Spinal cord (tissue), 10 donors: ENCODE measurements around the gene ALDOA. TPM values are rescaled to one million over a fixed set of nuclear protein-coding genes. Genes with fewer than 3 reads are reported as not detected.
"Not testable (repeated sequence)": the region's sequence is repeated elsewhere in the genome, so short reads cannot be mapped to it uniquely, and the experiment has no call there.

Experiments
- DNase-seq, 6 donors: peaks; one replicate each; pipeline versions ENCODE4 v3.0.0 to v3.0.0-alpha.2; 2013 to 2015; ENCODE audit warnings: low spot score in 6 of 6, low read depth in 4 of 6
- H3K27ac ChIP-seq: one replicate; pipeline ENCODE4 v1.5.1; 2013; ENCODE audit warnings: low read depth, low read length, control low read depth
- H3K27me3 ChIP-seq: one replicate; pipeline ENCODE4 v1.6.1; 2013; ENCODE audit warnings: low read length; ENCODE audit not compliant: control insufficient read depth, insufficient read depth
- H3K36me3 ChIP-seq: one replicate; pipeline ENCODE4 v1.6.1; 2013; ENCODE audit warnings: low read length; ENCODE audit not compliant: control insufficient read depth, insufficient read depth
- H3K4me1 ChIP-seq: one replicate; pipeline ENCODE4 v1.6.1; 2013; ENCODE audit warnings: low read length; ENCODE audit not compliant: control insufficient read depth, insufficient read depth
- H3K4me3 ChIP-seq: one replicate; pipeline ENCODE4 v1.5.1; 2013; ENCODE audit warnings: low read depth, low read length, control low read depth
- H3K9me3 ChIP-seq: one replicate; pipeline ENCODE4 v1.6.1; 2013; ENCODE audit warnings: low read length; ENCODE audit not compliant: control insufficient read depth, insufficient read depth
- WGBS: methylation state at CpG from one replicate; pipeline ENCODE4 v1.1.5; 2013; ENCODE audit warnings: missing lambda C conversion rate; ENCODE audit not compliant: insufficient coverage; 5-methylcytosine and 5-hydroxymethylcytosine counted together
- polyA plus RNA-seq, 2 donors: library from polyadenylated mRNA; unstranded; fragments of 120-200 nt; gene quantifications; one replicate each; pipeline ENCODE4 v1.2.1, GENCODE V29; 2013; ENCODE audit not compliant: insufficient read length in 2 of 2
- total RNA-seq, 2 donors: library from RNA; depleted of rRNA in 1 of 2; stranded (reverse); fragments of 120-200 nt in 1 of 2; fragments of >200 nt in 1 of 2; gene quantifications; one replicate each; pipeline versions ENCODE4 v1.2.3 to v1.2.4, GENCODE V29; 2013 to 2014
- donor health status: healthy.

The ALDOA gene
- total and polyA plus RNA-seq, 4 donors, result 264 to 849 (median 713) TPM

DNA sequence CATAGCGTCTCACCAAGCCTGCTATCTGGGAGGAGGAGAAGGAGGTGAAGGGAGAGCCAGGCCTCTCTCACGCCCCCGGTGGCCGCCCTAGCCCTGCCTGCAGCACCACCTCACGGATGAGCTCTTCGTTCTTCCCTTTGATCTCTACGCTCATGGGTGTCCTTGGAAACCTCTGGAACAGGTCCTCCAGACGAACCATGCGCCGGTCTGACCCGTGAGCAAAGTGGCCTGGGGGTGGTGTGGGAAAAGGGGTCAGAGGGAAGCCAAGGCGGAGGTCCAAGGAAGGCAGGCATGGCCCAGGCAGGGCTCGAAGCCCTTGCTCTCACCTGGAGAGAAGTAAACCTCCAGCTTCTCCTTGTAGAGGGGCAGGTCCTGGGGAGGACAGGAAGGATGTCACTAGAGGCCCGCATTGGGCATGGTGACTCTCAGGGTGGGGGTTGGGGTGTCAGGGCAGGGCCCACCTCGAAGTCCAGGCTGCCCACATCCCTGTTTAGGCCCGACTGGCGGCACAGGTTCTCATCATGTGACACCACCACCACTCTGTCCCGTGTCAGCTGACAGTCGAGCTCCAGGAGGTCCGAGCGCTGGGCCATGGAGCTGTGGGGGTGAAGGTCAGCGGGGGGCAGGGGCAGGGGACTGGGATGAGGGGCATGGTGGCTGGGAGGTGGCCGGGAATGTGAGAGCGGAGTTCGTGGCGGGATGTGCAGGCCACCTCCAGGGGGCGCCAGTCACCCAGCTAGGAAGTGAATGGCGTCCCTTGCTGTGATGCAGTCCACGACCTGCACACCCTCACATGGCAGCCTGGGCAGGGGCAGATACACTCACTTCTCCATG is 46.9 kb downstream of the ALDOA start:
- no peak overlapping the region for H3K27ac ChIP-seq
- no peak overlapping the region for H3K4me3 ChIP-seq
- DNase-seq, result peak in 1 of 6 donors; percentile 8
- 71% methylated on average over 22 of the region's 29 CpGs for WGBS
- H3K4me1 ChIP-seq, result no peaks in the 10 kb centered on the region
- H3K9me3 ChIP-seq, result no peaks in the 10 kb centered on the region
- H3K36me3 ChIP-seq, result peaks cover 90% of the 10 kb centered on the region
- H3K27me3 ChIP-seq, result no peaks in the 10 kb centered on the region

DNA sequence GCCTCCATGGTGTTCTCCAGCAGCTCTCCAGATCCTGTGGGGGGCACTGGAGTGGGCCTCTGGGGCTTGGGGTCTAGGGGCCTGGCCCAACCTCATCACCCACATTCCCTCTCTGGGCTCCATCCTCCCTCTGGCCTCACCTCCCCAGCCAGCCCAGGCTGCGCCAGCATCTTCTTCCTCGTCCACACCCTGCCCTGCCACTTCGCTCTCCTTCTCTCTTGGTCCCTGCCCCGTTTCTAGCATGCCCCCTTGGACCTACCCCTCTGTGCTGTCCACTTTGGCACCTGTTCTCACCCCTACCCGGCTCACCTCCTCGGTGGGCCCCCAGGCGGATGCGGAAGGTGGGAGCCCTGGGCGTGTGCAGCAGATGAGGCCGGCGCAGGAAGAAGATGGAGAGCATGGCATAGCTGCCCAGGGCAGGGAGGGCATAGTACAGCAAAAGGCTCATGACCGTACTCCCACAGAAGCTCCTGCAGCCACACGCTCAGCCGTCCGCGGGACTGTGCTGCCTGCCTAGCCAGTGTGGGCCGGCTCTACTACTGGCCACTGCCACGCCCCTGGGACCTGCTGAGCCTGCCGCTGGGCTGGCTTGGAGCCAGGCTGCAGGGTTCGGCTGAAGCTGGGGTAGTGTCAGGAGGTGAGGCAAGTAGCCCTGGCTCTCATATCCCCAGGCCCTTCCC is 47.6 kb downstream of the ALDOA start, which contains the start of gene GDPD3:
TSS of gene GDPD3 (minus strand) at position 507 of the 680 bp plus-strand sequence. CDS start at position 448, 59 bp downstream.
- DNase-seq, result no peak
- H3K9me3 ChIP-seq, result no peaks in the 10 kb centered on the region
- 81% methylated on average over 20 of the region's 20 CpGs for WGBS
- H3K4me1 ChIP-seq, result no peaks in the 10 kb centered on the region
- peaks cover 90% of the 10 kb centered on the region for H3K36me3 ChIP-seq
- no peak within 1 kb of the TSS for H3K27ac ChIP-seq
- no peaks in the 10 kb centered on the region for H3K27me3 ChIP-seq
- H3K4me3 ChIP-seq, result no peak within 1 kb of the TSS

DNA sequence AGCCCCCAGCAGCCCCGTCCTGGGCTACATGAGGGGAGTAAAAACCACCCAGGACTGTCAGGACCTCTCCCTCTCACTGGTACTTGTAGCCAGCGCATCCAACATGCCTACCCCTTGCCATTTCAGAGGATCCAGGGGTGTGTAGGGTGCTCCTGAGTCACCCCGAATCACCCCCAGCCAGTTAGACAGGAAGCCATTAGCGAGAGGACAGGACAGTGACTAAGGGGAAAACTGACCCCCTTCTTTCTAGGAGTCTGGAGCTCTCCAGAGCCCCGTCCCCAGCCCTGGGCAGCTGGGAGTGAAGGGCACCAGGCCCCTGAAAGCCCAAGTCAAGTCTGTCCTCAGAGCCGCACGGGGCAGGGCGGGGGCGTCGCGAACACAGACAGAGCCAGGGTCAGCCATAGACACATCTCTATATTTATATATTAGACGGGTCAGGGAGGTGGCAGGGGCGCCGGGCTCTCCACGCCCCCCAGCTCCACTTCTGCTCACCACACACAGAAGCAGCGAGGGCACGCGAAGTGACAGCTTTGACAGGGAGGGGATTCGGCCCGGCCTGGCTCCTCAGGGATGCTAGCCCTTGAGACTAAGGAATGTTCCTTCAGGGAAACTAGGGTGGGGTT is 48.3 kb downstream of the ALDOA start:
- Histone ChIP-seq H3K27me3 (no peaks in the 10 kb centered on the region), H3K36me3 (peaks cover 92% of the 10 kb centered on the region), H3K9me3 (no peaks in the 10 kb centered on the region), H3K4me1 (no peaks in the 10 kb centered on the region), H3K4me3 (no peak overlapping the region), H3K27ac (no peak overlapping the region)
- DNase-seq, result no peak
- WGBS, result 100% methylated on average over 1 of the region's 20 CpGs

DNA sequence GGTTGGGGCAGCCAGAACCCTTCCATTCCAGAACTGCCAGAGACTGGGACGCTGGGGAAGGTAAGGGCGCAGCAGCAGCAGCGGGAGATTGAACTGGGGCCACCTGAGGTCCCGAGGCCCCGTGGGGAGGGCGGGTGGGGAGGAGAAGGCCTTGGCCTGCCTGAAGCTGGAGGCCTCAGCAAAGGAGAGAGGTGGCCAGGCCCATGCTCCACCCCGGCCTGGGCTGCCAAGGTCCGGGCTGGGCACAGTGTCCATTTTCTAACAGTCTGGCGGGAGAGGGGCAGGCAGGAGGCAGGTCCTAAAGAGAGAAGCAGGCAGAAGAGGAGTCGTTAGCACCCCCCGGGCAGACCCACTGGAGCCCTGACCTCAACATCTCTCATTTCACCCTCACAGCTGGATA is 48.9 kb downstream of the ALDOA start:
- Histone ChIP-seq H3K27ac (no peak overlapping the region), H3K9me3 (no peaks in the 10 kb centered on the region), H3K27me3 (no peaks in the 10 kb centered on the region), H3K36me3 (peaks cover 89% of the 10 kb centered on the region), H3K4me1 (no peaks in the 10 kb centered on the region), H3K4me3 (no peak overlapping the region)
- DNase-seq, result no peak
- 80% methylated on average over 2 of the region's 11 CpGs for WGBS

DNA sequence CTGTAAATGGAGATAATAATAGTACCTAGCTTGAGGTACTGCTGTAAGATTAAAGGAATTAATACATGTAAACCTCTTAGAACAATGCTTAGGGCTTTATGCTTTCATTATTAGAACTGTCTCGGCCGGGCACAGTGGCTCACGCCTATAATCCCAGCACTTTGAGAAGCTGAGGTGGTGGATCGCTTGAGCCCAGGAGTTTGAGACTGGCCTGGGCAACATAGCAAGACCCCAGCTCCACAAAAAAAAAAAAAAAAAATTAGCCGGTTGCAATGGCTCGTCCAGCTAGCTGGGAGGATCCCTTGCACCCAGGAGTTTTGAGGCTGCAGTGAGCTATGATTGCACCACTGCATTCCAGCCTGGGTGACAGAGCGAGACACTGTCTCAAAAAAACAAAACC is 49.3 kb downstream of the ALDOA start:
- WGBS, result 100% methylated on average over 3 of the region's 7 CpGs
- H3K36me3 ChIP-seq, result peaks cover 90% of the 10 kb centered on the region
- H3K4me3 ChIP-seq, H3K4me1 ChIP-seq, H3K9me3 ChIP-seq, DNase-seq, H3K27me3 ChIP-seq, H3K27ac ChIP-seq: not testable (repeated sequence)

DNA sequence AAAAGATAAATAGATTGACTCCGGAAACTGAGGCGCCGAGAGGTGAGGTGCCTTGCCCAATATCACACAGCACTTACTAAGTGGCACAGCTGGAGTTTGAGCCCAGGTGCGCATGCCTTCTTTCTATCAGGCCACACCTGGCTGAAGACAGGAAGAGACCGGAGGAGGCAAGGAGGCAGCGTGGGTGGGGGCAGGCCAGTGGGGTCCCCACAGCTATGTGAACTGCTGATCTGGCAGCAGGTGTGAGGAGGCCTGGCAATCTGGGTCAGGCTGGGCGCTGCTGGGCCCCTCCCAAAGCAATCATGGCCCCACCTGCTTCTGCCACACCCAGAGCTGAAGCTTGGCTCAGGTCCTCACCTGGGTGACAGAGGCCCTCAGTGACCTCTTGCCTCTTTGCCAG is 49.7 kb downstream of the ALDOA start:
- Histone ChIP-seq H3K9me3 (no peaks in the 10 kb centered on the region), H3K36me3 (peaks cover 91% of the 10 kb centered on the region), H3K4me3 (no peak overlapping the region), H3K4me1 (no peaks in the 10 kb centered on the region), H3K27ac (no peak overlapping the region), H3K27me3 (no peaks in the 10 kb centered on the region)
- 97% methylated on average over 5 of the region's 7 CpGs for WGBS
- DNase-seq, result no peak

DNA sequence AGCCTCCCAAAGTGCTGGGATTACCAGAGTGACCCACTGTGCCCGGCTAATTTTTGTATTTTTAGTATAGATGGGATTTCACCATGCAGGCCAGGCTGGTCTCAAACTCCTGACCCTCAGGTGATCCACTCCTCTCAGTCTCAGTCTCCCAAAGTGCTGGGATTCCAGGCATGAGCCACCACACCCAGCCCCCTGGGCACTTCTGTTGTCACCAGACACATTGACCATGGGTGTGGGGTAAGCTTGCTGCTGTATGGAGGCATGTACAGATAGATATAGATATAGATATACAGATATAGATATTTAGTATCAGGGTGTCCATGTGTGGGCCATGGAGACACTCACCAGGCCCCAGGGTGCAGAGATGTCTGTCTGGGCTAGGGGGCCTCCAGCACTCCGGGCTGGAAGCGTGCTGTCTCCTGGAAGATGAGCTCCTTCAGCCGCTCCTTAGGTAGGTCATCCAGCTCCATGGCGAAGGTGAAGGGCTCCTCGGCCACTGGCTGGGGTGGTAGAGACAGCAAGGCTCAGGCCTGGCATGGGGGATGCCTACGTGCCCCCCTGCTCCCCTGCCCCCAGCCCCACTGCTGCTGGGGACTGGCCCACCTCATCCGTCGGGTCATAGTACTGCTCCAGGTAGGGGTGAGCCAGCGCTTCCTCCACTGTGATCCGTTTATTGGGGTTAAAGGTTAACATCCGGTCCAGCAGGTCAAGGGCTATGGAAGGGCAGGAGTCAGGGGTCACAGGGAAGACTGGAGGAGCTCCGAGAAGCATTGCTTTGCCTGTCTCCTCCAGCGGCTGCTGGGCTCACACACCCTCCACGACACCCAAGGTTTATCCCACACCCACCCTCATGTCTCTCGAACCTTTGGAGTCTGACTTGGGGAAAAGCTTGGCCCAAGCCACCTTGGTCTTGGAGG is 51.0 kb downstream of the ALDOA start:
- H3K36me3 ChIP-seq, result peaks cover 85% of the 10 kb centered on the region
- no peaks in the 10 kb centered on the region for H3K27me3 ChIP-seq
- peaks cover 6% of the 10 kb centered on the region for H3K4me1 ChIP-seq
- H3K4me3 ChIP-seq, result no peak overlapping the region
- no peak overlapping the region for H3K27ac ChIP-seq
- H3K9me3 ChIP-seq, result no peaks in the 10 kb centered on the region
- WGBS, result 96% methylated on average over 9 of the region's 16 CpGs
- no peak for DNase-seq

DNA sequence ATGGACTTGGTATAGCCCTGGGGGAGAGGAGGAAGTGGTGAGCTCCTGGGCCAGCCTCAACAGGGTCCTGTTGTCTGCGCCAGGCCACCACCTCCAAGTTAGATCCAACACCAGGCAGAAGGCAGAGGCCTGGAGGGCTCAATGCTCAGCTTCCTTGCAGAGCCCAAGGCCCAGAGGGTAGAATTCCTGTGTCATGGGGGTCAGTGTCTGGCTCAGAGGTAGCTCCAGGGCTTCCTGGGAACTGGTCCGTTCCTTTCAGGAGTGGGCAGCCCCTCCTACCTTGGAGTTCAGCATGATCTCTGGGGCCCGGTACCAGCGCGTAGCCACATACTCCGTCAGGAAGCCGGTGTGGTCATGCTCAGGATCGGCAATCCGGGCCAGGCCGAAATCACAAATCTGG is 52.2 kb downstream of the ALDOA start:
- no peaks in the 10 kb centered on the region for H3K27me3 ChIP-seq
- H3K36me3 ChIP-seq, result peaks cover 77% of the 10 kb centered on the region
- WGBS, result 96% methylated on average over 9 of the region's 10 CpGs
- no peak overlapping the region for H3K27ac ChIP-seq
- H3K9me3 ChIP-seq, result no peaks in the 10 kb centered on the region
- peaks cover 18% of the 10 kb centered on the region for H3K4me1 ChIP-seq
- DNase-seq, result no peak
- no peak overlapping the region for H3K4me3 ChIP-seq

DNA sequence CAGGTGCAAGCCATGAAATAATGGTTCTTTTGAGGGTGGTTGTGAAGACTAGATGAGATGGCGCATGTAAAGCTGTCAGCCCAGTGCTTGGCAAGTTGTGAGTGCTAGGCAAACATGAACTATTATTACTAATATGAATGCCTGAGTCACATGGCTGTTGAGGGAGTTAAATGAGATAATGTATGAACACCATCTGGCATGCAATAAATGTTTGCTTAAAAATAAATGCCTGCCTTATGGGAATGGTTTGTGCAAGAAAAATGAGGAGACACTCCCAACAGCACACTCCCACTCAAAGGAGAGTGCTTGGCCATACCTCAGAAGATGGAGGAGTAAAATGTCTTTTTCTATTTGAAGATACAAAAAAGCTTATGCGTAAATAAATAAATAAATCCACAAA is 53.9 kb downstream of the ALDOA start:
- Histone ChIP-seq H3K9me3 (no peaks in the 10 kb centered on the region), H3K27ac (no peak overlapping the region), H3K4me1 (peaks cover 21% of the 10 kb centered on the region), H3K27me3 (no peaks in the 10 kb centered on the region), H3K4me3 (no peak overlapping the region), H3K36me3 (peaks cover 60% of the 10 kb centered on the region)
- WGBS, result no CpG with 5 or more reads among the region's 2 CpGs
- DNase-seq, result peak in 1 of 6 donors; percentile 8
